NOMO-1 treated with DMSO at 0.1 percent for 48 hours (cell line): ENCODE measurements around the gene METTL21A.
"Not testable (repeated sequence)": the region's sequence is repeated elsewhere in the genome, so short reads cannot be mapped to it uniquely, and the experiment has no call there.

Experiments
- DNase-seq: peaks from one replicate; lab custom pipeline; 2025; ENCODE audit not compliant: unreplicated experiment; lab: John Stamatoyannopoulos, UW

The METTL21A gene

DNA sequence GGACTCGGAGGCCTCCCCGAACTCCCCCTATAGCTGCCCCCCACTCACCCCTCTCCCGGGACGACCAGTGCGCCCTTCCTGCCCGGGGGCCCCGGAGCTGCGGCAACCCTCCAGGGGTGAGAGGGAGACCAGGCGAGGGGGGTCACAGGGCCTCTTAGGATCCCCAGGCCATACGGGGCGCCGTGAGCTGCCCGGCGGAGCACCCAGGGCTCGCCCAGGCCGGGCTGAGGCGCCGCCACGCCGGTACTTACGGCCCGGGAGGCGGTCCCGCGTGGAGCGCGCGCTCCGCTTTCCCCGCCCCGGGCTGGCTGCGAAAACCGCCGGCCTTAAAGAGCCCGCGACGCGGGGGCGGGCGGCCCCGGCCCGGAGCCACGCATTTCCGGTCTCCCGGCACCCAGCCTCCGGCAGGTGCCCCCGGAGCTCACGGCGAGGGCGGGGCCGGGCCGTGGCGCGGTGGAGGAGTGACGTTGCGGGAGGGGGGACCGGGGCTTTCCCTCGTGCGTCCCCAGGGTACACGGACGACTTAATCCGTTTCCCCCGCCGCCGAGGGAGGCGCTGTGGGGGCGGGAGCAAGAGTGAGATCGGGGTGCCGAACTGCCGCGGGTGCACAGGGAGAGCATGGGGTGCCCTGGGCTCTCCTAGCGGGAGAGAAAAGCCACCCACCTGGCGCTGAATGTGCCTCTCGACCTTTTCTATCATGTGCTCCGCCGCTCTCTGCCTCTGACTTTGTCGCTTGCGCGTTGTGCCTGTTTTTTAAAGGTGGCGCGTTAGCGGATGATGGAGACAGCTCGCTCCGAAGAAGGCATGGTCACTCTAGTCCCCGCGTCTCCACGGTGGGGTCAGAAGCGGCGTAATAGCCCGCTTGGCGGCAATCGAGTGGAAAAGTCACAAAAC lies at the start of gene METTL21A:
METTL21A (minus strand) TSS at position 381 of the 894 bp plus-strand sequence. CDS start 1,019 bp downstream, outside the sequence.
- peak; percentile 92 for DNase-seq

GRCh38 chr2:207674826-207675225 lies 49.6 kb upstream of the METTL21A start:
- DNase-seq: no peak

DNA sequence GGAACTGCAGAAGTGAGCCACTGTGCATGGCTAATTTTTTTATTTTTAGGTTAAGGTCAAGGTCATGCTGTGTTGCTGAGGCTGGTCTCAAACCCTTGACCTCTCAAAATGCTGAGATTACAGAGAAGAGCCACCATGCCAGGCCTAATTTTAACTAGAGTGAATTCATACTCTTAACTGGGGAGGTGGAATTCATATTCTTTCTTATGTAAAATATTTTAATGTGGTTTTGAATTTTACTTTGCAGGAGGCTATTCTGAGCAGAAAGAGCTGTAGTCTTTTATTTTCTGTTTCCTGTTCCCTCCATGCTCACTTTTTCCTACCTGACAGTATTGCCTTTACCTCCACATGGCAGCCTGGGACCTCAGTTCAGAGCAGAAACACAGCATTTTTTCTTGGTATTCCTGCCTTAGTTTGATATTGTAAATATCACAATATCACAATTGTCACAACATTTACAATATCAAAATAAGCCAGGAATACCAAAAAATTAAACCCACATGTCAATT lies 49.1 kb upstream of the METTL21A start:
- DNase-seq: no peak

DNA sequence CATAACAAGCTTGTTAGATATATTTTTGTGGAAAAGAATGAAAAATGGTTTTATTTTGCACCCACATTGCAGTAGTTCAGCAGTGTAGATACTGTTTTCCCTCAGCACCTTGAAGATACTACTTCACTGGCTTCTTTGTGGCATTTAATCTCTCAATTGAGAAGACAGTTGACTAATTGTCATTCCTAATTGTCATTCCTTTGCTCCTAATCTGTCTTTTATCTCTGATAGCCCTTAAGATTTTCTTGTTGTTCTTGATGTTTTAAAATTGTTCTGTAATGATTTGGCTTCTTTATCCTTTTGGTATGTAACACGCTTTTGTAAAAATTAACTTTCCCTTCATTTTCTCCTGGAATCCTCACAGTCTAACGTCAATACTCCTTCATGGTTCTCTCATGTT lies 48.2 kb upstream of the METTL21A start:
- DNase-seq: no peak

GRCh38 chr2:207670887-207671286 lies 45.7 kb upstream of the METTL21A start:
- no peak for DNase-seq

DNA sequence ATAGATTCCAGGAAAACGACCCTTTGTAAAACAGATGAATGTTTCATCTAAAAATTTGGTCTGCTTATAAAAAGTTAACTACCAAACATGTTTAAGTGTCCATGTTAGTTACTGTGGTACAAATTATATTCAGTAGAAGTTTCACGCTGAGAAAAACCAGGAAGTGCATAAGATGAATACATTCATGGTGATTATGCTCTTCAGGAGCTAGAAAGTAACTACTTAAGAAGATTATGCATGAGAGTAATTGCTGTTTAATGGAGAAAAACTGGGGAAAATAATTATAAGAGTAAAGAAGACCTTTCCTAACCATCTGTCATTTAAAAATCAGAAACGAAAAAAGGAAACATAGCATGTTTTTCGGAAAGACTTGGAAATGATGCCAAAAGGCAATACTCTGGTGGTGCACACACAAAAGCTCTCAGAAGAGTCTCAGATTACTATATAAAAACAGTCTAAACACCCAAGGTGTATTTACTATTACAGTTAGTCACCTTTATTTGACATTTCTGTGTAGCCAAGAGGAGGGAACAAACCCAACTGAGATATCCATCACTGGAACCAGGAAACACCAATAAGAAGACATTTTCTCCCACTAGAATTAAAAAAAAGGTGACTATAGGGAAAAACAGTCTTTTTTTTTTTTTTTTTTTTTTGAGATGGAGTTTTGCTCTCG lies 38.8 kb upstream of the METTL21A start:
- no peak for DNase-seq

DNA sequence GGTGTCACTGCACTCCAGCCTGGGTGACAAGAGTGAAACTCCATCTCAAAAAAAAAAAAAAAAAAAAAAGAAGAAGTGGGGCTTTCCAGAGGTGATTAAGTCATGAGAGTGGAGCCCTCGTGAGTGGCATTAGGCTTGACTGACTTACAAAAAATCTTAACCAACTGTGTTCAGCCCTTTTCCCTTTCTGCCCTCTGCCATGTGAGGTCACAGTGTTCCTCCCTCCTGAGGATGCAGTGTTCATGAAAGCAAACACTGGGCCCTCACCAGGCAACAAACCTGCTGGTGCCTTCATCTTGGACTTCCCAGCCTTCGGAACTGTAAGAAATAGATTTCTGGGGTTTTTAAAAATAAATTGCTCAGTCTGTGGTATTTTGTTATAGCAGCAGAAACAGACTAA lies 37.0 kb upstream of the METTL21A start:
- DNase-seq: peak; percentile 43

DNA sequence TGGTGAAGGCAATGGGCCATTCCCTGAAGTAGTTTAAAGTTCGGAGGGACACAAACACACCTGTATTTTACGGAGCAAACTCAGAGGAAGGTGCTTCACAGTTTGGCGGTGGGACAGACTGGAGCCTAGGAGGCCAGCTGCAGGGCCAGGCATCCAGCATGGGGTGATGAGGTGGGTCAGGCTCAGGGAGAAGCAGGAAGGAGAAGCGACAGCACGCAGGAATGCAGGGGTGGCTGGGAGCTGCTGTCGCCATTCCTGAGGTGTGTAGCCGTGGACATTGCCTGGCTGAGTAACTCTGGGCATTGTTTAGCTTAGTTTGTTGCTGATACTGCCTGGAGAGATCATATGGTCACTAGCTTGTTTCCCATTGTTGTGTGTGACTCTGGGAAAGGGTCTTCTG lies 35.8 kb upstream of the METTL21A start:
- no peak for DNase-seq

DNA sequence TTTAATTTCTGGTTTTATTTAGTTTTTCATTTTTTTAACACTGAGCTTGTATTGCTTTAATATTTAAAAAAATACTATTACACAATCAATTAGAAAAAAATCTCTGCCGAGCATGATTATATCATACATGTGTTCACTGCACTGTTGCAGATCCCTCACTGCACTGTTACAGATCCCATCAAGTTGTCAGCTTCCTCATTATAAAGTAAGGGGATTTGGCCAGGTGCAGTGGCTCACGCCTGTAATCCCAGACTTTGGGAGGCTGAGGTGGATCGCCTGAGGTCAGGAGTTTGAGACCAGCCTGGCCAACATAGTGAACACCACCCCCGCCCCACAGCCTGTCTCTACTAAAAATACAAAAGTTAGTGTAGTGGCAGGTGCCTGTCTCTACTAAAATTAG lies 33.0 kb upstream of the METTL21A start:
- no peak for DNase-seq

GRCh38 chr2:207655000-207655399 lies 29.8 kb upstream of the METTL21A start:
- DNase-seq: no peak

- not testable (repeated sequence) for DNase-seq
Measured at GRCh38 chr2:207646582-207646981, 21.4 kb upstream of the METTL21A start.

DNA sequence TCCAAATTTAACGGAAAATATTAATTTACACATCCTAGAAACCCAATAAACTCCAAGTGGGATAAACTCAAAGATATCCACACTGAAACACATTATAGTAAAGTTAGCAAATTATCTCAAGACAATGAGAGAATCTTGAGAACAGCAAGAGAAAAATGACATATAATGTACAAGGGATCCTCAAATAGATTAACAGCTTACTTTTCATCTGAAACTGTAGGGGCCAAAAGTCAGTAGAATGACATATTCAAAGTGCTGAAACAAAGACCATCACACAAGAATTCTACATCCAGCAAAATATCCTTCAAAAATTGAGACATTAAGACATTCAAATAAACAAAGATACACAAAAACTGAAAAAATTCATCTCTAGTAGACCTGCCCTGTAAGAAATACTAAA lies 18.7 kb upstream of the METTL21A start:
- DNase-seq: no peak

DNA sequence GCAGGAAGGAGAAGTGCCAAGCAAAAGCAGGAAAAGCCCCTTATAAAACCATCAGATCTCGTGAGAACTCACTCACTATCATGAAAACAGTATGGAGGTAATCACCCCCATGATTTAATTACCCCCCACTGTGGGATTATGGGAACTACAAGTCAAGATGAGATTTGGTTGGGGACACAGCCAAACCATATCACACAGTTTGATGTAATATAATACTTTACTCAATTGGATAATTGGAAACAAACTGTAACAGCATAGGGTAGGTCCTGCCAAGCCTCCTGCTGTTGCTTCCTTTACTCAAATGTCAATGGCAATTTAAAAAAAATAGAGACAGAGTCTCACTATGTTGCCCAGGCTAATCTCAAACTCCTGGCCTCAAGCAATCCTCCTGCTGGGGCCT lies 15.5 kb upstream of the METTL21A start:
- DNase-seq: no peak

DNA sequence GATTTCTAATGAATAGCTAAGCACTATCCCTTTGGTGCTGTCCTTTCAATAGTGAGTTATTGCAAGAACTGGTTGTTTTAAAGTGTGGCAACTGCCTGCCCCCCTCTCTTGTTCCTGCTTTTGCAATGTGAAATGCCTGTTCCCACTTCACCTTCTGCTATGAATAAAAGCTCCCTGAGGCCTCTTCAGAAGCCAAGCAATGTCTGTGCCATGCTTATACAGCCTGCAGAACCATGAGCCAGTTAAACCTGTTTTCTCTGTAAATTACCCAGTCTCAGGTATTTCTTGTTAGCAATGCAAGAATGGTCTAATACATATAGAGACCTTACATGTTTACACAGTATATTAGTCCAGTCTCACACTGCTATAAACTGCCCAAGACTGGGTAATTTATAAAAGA lies 15.0 kb upstream of the METTL21A start:
- DNase-seq: no peak

DNA sequence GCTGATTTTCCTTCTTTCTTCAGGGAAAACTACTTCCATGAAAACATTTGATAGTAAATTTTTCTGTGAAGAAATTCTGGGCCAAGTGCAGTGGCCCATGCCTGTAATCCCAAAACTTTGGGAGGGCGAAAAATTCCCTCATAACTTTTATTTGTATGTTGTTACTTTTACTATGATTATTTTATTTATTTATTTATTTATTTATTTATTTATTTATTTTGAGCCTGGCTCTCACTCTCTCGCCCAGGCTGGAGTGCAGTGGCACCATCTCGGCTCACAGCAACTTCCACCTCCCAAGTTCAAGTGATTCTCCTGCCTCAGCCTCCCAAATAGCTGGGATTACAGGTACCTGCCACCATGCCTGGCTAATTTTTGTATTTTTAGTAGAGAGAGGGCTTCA lies 14.1 kb upstream of the METTL21A start:
- DNase-seq: not testable (repeated sequence)

DNA sequence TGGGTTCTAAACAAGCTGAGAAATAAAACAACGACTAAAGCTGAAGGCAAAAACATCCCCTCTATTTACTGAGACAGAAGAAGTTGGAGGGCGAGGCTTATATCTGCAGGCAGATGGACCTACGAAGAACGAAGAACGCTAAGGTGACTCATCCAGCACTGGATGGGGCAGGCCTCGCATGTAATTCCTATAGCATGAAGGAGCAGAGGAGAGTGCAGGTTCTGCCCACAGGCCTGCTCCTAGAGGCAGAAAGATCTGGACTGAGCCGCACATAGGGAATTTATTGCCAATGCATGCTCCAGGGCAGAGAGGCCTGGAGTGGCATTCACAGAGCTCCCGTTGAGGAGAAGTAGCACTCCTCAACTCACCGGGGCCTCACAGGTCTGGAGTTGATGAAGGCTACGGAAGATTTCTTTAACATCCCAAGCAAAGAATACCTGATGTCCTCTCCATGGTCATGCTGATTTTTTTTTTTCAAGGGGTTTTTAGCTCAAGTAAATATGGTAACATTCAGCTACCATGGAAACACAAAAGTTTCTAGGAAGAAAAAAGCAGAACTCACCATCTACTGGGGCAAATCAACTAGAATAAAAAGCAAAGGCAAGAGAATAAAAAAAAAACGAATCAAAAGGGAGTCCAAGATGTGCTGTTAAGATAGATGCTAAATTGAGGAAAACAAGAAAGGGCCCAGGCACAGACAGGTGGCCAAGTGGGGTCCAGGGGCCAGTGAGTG lies 10.4 kb upstream of the METTL21A start:
- peak; percentile 42 for DNase-seq

GRCh38 chr2:207633686-207634085 lies 8.5 kb upstream of the METTL21A start:
- DNase-seq: no peak

- DNase-seq: peak; percentile 93
Measured at GRCh38 chr2:207632575-207633493, 7.6 kb upstream of the METTL21A start.

DNA sequence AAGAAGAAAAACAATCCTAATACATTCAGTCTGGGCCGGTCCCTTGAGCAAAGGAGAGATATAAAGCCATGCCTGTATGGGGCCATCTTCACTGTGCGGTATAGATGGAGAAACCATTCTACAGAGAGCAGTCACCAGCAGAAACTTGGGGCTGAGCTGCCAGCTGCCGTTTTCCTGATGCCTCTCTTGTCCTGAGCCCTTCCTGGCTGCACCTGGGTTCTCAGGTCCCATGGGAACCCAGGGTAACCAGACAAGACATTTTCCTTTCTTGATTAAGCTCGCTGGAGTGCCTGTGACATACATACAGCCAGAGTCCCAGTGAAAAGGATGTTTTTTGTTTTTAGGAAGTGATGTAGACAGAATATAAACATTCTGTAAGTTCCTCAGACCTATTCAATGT lies 5.3 kb upstream of the METTL21A start:
- DNase-seq: no peak

DNA sequence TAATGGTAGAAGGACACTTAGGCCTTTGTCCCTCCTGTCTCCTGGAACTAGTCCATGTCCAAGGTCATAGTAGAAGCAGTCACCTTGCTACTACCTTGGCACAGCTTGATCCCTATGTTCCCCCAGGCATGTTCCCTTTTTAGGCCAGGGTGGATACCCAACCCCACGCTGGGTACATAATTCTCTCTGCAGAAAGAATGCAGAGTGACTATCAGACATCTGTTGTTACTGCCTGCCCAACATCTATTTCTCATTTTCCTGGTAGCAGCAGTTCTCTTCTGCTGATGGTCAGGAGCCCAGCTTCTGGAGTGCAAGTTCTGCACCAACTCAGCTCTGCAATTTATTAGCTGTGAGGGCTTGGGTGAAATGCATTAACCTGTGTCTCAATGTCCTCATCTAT lies 4.4 kb upstream of the METTL21A start:
- DNase-seq: no peak
